ENCODE measurements around the gene AP3B1. TPM values are rescaled to one million over a fixed set of nuclear protein-coding genes. Genes with fewer than 3 reads are reported as not detected.
"Not testable (repeated sequence)": the region's sequence is repeated elsewhere in the genome, so short reads cannot be mapped to it uniquely, and the experiment has no call there.

The AP3B1 gene
- total RNA-seq, 1 experiment from 2014 or later: 56.9 TPM

GRCh38 chr5:78050888-78051287 lies 243.6 kb downstream of the AP3B1 start:
- no peak overlapping the region for H3K27ac ChIP-seq
- H3K9me3 ChIP-seq (replicated peaks): no peaks in the 10 kb centered on the region
- no peaks in the 10 kb centered on the region for H3K4me1 ChIP-seq (replicated peaks)
- peak in 1 of 2 experiments; percentile 67 for DNase-seq (ENCODE audit: low read depth in 1 of 2, low spot score in 2 of 2)
- H3K4me3 ChIP-seq: no peak overlapping the region
- H3K36me3 ChIP-seq: no peaks in the 10 kb centered on the region
- no peaks in the 10 kb centered on the region for H3K27me3 ChIP-seq (replicated peaks)

- not testable (repeated sequence) for DNase-seq (ENCODE audit: low read depth in 1 of 2, low spot score in 2 of 2); H3K4me3 ChIP-seq; H3K27me3 ChIP-seq (replicated peaks); H3K27ac ChIP-seq; H3K4me1 ChIP-seq (replicated peaks); H3K36me3 ChIP-seq; H3K9me3 ChIP-seq (replicated peaks)
These were observed 247.7 kb downstream of the AP3B1 start for GRCh38 chr5:78046823-78047222.

- 0 out of 2 replicates have a peak, but pooled peaks cover 2% of the 10 kb centered on the region for H3K36me3 ChIP-seq
- H3K27ac ChIP-seq: no peak overlapping the region
- no peaks in the 10 kb centered on the region for H3K27me3 ChIP-seq (replicated peaks)
- no peak overlapping the region for H3K4me3 ChIP-seq
- H3K9me3 ChIP-seq (replicated peaks): no peaks in the 10 kb centered on the region
- H3K4me1 ChIP-seq (replicated peaks): no peaks in the 10 kb centered on the region
- no peak for DNase-seq (ENCODE audit: low read depth in 1 of 2, low spot score in 2 of 2)
These were observed 248.5 kb downstream of the AP3B1 start for GRCh38 chr5:78046006-78046405.

- no peak overlapping the region for H3K27ac ChIP-seq
These were observed 252.7 kb downstream of the AP3B1 start for GRCh38 chr5:78041805-78042204.

GRCh38 chr5:78025540-78025939 lies 269.0 kb downstream of the AP3B1 start:
- H3K27me3 ChIP-seq (replicated peaks): no peaks in the 10 kb centered on the region
- no peak overlapping the region for H3K4me3 ChIP-seq
- no peaks in the 10 kb centered on the region for H3K4me1 ChIP-seq (replicated peaks)
- H3K9me3 ChIP-seq (replicated peaks): no peaks in the 10 kb centered on the region
- no peak for DNase-seq (ENCODE audit: low read depth in 1 of 2, low spot score in 2 of 2)
- no peaks in the 10 kb centered on the region; the same call in 1 of the 2 replicates for H3K36me3 ChIP-seq
- H3K27ac ChIP-seq: no peak overlapping the region

More at GRCh38 chr5:78041805-78042204, 252.7 kb downstream of the AP3B1 start:
- H3K4me3 ChIP-seq: no peak overlapping the region
- no peak for DNase-seq (ENCODE audit: low read depth in 1 of 2, low spot score in 2 of 2)
- no peaks in the 10 kb centered on the region for H3K9me3 ChIP-seq (replicated peaks)
- 0 out of 2 replicates have a peak, but pooled peaks cover 2% of the 10 kb centered on the region for H3K36me3 ChIP-seq
- no peaks in the 10 kb centered on the region for H3K27me3 ChIP-seq (replicated peaks)
- H3K4me1 ChIP-seq (replicated peaks): no peaks in the 10 kb centered on the region

- Histone ChIP-seq H3K4me1 (replicated peaks) (no peaks in the 10 kb centered on the region), H3K9me3 (replicated peaks) (no peaks in the 10 kb centered on the region), H3K36me3 (no peaks in the 10 kb centered on the region), H3K4me3 (no peak overlapping the region), H3K27ac (no peak overlapping the region), H3K27me3 (replicated peaks) (no peaks in the 10 kb centered on the region)
- no peak for DNase-seq (ENCODE audit: low read depth in 1 of 2, low spot score in 2 of 2)
These were observed 274.8 kb downstream of the AP3B1 start for GRCh38 chr5:78019744-78020143.

DNA sequence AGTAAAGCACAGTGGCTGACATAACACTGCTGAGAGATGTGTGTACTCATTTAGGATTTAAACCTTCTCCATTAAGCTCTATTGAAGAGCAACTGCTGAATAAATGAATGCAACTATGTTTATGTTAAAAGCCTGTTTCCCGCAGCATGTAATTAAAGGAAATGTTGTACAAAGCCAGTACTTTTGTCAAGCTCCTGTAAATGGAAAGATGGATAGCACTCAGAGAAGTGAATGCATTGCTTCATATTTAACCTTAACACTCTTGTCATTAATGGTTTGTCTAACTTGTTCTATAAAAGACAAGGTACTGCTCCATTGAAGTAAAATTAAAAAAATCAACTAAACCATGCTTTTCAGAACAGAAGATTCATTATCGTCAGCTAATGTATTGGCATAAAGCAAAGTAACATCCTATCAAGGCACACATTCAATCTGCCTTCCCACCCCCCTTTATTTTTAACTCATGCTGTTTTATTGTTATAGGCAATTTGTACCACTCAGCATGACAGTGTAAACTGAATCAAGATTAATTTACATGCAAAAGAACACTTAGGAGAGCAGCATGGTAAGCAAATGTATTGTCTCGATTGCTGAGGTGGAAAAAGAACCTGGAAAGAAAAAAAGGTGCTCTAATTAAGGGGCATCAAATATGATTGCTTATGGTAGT lies 277.5 kb downstream of the AP3B1 start:
- no peaks in the 10 kb centered on the region for H3K27me3 ChIP-seq (replicated peaks)
- no peak for DNase-seq (ENCODE audit: low read depth in 1 of 2, low spot score in 2 of 2)
- H3K9me3 ChIP-seq (replicated peaks): no peaks in the 10 kb centered on the region
- H3K4me1 ChIP-seq (replicated peaks): no peaks in the 10 kb centered on the region
- H3K4me3 ChIP-seq: no peak overlapping the region
- no peak overlapping the region for H3K27ac ChIP-seq
- no peaks in the 10 kb centered on the region for H3K36me3 ChIP-seq

- peaks cover 12% of the 10 kb centered on the region for H3K4me1 ChIP-seq (replicated peaks)
- peak in 1 of 2 experiments; percentile 18 for DNase-seq (ENCODE audit: low read depth in 1 of 2, low spot score in 2 of 2)
- no peak overlapping the region for H3K27ac ChIP-seq
- H3K9me3 ChIP-seq (replicated peaks): no peaks in the 10 kb centered on the region
- no peaks in the 10 kb centered on the region for H3K36me3 ChIP-seq
- H3K27me3 ChIP-seq (replicated peaks): no peaks in the 10 kb centered on the region
- no peak overlapping the region for H3K4me3 ChIP-seq
These were observed 284.5 kb downstream of the AP3B1 start for GRCh38 chr5:78009937-78010527.

- Histone ChIP-seq H3K9me3 (replicated peaks) (no peaks in the 10 kb centered on the region), H3K27ac (no peak overlapping the region), H3K36me3 (no peaks in the 10 kb centered on the region), H3K4me3 (no peak overlapping the region), H3K4me1 (replicated peaks) (peaks cover 16% of the 10 kb centered on the region), H3K27me3 (replicated peaks) (no peaks in the 10 kb centered on the region)
- peak in 1 of 2 experiments; percentile 36 for DNase-seq (ENCODE audit: low read depth in 1 of 2, low spot score in 2 of 2)
These were observed 286.0 kb downstream of the AP3B1 start for GRCh38 chr5:78008356-78008967.

- Histone ChIP-seq H3K4me1 (replicated peaks) (peaks cover 16% of the 10 kb centered on the region), H3K27me3 (replicated peaks) (no peaks in the 10 kb centered on the region), H3K9me3 (replicated peaks) (no peaks in the 10 kb centered on the region), H3K36me3 (no peaks in the 10 kb centered on the region; the same call in 1 of the 2 replicates), H3K27ac (no peak overlapping the region), H3K4me3 (no peak overlapping the region)
- no peak for DNase-seq (ENCODE audit: low read depth in 1 of 2, low spot score in 2 of 2)
These were observed 287.3 kb downstream of the AP3B1 start for GRCh38 chr5:78007233-78007632.

DNA sequence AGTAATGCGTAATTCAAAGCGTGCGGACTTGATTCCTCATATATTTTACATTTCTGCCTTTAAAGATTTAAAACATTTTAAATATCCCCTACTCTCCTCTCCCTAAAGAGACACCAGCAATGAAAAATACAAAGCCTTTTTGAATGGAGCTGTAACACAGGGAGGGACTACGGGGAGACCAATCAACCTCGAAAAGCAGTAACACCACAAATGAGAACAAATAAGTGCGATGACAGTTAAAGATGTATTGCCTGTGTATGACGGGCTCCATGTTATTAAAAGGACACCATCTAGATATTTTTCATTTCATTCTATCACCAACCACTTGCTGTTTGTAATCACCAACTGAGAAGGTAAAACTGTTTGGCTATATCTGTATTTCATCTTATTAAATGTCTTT lies 288.0 kb downstream of the AP3B1 start:
- Histone ChIP-seq H3K9me3 (replicated peaks) (no peaks in the 10 kb centered on the region), H3K27ac (no peak overlapping the region)
- DNase-seq (ENCODE audit: low read depth in 1 of 2, low spot score in 2 of 2): no peak

GRCh38 chr5:78005021-78005785 lies 289.3 kb downstream of the AP3B1 start:
- DNase-seq (ENCODE audit: low read depth in 1 of 2, low spot score in 2 of 2): peak in 1 of 2 experiments; percentile 20
- H3K27ac ChIP-seq: no peak overlapping the region

More for the DNA sequence above, 288.0 kb downstream of the AP3B1 start:
- no peaks in the 10 kb centered on the region; the same call in 1 of the 2 replicates for H3K36me3 ChIP-seq
- H3K27me3 ChIP-seq (replicated peaks): no peaks in the 10 kb centered on the region
- H3K4me3 ChIP-seq: no peak overlapping the region
- H3K4me1 ChIP-seq (replicated peaks): peaks cover 16% of the 10 kb centered on the region

DNA sequence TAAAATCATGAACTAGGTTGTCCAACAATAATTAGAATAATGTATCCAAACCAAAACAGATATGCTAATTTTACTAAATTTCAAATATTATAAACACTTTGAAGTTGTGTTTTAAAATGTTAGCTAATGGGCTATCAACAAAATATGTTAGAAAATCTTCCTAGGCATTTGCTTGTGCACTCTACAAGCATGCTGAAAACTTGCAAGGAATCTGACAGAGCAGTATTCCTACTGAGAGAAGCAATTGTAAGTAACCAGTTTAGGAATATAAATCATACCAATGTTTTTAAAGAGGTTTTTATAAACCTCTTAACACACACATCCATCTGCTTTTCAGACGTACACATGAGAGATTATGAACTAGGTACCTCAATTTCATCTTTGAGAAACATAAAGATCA lies 289.9 kb downstream of the AP3B1 start:
- Histone ChIP-seq H3K27me3 (replicated peaks) (no peaks in the 10 kb centered on the region), H3K4me1 (replicated peaks) (peaks cover 7% of the 10 kb centered on the region; the same call in 1 of the 2 replicates), H3K36me3 (no peaks in the 10 kb centered on the region; the same call in 1 of the 2 replicates), H3K4me3 (no peak overlapping the region), H3K9me3 (replicated peaks) (no peaks in the 10 kb centered on the region), H3K27ac (no peak overlapping the region)
- no peak for DNase-seq (ENCODE audit: low read depth in 1 of 2, low spot score in 2 of 2)

More at GRCh38 chr5:78005021-78005785, 289.3 kb downstream of the AP3B1 start:
- no peaks in the 10 kb centered on the region; the same call in 1 of the 2 replicates for H3K36me3 ChIP-seq
- H3K4me3 ChIP-seq: no peak overlapping the region
- H3K4me1 ChIP-seq (replicated peaks): peaks cover 11% of the 10 kb centered on the region
- no peaks in the 10 kb centered on the region for H3K27me3 ChIP-seq (replicated peaks)
- no peaks in the 10 kb centered on the region for H3K9me3 ChIP-seq (replicated peaks)

Measured in SJSA1 (cell line).